ENCODE data around the gene ITGB4. TPM values are rescaled to one million over a fixed set of nuclear protein-coding genes. Genes with fewer than 3 reads are reported as not detected.
A peak's percentile ranks its signal among the peaks of the same experiment; 100 is the strongest.

ITGB4 gene
- total and polyA plus RNA-seq, 2 of the 13 experiments (the other 11 are each of a cell fraction or from before 2014, with no cell fraction given): 6.9 to 14.5 TPM

GRCh38 chr17:75779250-75779986 lies 58.2 kb downstream of the ITGB4 start (continued):
- TF ChIP-seq ZBTB40 (IDR thresholded peaks at IDR 0.05): no peak
- peak; percentile 82 for TF ChIP-seq ZBTB40 (CRISPR knock-in tag; IDR thresholded peaks at IDR 0.05)
- no peak for TF ChIP-seq EHMT2 (IDR thresholded peaks at IDR 0.05; ENCODE audit: borderline replicate concordance, low read depth, low read length)
- TF ChIP-seq ZSCAN9 (CRISPR knock-in tag; IDR thresholded peaks at IDR 0.05; ENCODE audit: borderline replicate concordance): peak; percentile 92
- TF ChIP-seq KAT8 (CRISPR knock-in tag; IDR thresholded peaks at IDR 0.05): peak; percentile 94
- TF ChIP-seq DNMT3B (CRISPR knock-in tag; conservative IDR thresholded peaks at IDR 0.05): peak; percentile 98
- no peak for TF ChIP-seq ZNF326 (CRISPR knock-in tag; IDR thresholded peaks at IDR 0.05; ENCODE audit: borderline replicate concordance)
- TF ChIP-seq ZNF83 (CRISPR knock-in tag; IDR thresholded peaks at IDR 0.05; ENCODE audit: borderline replicate concordance): 0 out of 2 replicates have a peak, but pooled peaks have one; percentile 73
- peak; percentile 61; the same call in 1 of the 2 replicates for TF ChIP-seq ZNF691 (CRISPR knock-in tag; IDR thresholded peaks at IDR 0.05; ENCODE audit: borderline replicate concordance, low read depth)
- TF ChIP-seq THAP7 (CRISPR knock-in tag; IDR thresholded peaks at IDR 0.05): peak; percentile 66; the same call in 1 of the 2 replicates
- peak; percentile 86; the same call in 1 of the 2 replicates for TF ChIP-seq ELF4 (CRISPR knock-in tag; IDR thresholded peaks at IDR 0.05; ENCODE audit: borderline replicate concordance)
- TF ChIP-seq ZNF615 (CRISPR knock-in tag; IDR thresholded peaks at IDR 0.05; ENCODE audit: borderline replicate concordance): peak; percentile 94; the same call in 1 of the 2 replicates
- TF ChIP-seq KDM4B (CRISPR knock-in tag; IDR thresholded peaks at IDR 0.05): peak; percentile 73
- peak; percentile 70 for TF ChIP-seq ZFX (CRISPR knock-in tag; IDR thresholded peaks at IDR 0.05; ENCODE audit: low read depth)
- TF ChIP-seq CREM (IDR thresholded peaks at IDR 0.05): peak; percentile 96
- peak; percentile 45; the same call in 1 of the 2 replicates for TF ChIP-seq CREM (CRISPR knock-in tag; IDR thresholded peaks at IDR 0.05)
- TF ChIP-seq AGO1 (IDR thresholded peaks at IDR 0.05; ENCODE audit: low read depth, low read length, poor library complexity, severe bottlenecking): peak; percentile 79
